ENCODE measurements around the gene BGLAP.

DNA sequence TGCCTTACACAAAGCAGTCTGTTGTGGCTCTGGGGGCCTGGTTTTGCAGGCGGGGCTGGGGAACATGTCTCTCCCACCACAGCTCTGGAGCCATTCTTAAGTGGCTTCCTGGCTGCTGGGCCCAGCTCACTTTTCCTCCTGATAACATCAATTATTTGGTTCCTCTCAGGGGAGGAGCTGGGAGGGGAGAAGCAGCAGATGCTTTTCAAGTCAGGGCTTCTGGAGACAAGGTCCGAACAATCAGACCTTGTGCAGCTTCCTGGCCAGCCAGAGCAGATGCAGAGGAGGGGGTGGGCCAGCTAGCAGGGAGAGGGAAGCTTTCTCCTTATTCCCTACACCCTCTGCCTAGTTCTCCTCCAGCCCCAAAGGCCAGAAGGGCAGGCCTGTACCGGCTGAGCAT lies 9.5 kb downstream of the BGLAP start:
- TF ChIP-seq BACH2 (CRISPR knock-in tag; IDR thresholded peaks at IDR 0.05; ENCODE audit: borderline replicate concordance) (no peak), OSR1 (CRISPR knock-in tag; IDR thresholded peaks at IDR 0.05) (no peak), ZNF8 (CRISPR knock-in tag; IDR thresholded peaks at IDR 0.05) (no peak), ESRRG (CRISPR knock-in tag; IDR thresholded peaks at IDR 0.05) (no peak), ZC3H10 (CRISPR knock-in tag; IDR thresholded peaks at IDR 0.05) (no peak), ZNF565 (CRISPR knock-in tag; conservative IDR thresholded peaks at IDR 0.05; ENCODE audit: low read depth) (no peak), ISL1 (CRISPR knock-in tag; IDR thresholded peaks at IDR 0.05) (no peak), PPARA (CRISPR knock-in tag; IDR thresholded peaks at IDR 0.05; ENCODE audit: borderline replicate concordance) (no peak), RARB (CRISPR knock-in tag; IDR thresholded peaks at IDR 0.05) (no peak)
- TF ChIP-seq, protein P1, sequence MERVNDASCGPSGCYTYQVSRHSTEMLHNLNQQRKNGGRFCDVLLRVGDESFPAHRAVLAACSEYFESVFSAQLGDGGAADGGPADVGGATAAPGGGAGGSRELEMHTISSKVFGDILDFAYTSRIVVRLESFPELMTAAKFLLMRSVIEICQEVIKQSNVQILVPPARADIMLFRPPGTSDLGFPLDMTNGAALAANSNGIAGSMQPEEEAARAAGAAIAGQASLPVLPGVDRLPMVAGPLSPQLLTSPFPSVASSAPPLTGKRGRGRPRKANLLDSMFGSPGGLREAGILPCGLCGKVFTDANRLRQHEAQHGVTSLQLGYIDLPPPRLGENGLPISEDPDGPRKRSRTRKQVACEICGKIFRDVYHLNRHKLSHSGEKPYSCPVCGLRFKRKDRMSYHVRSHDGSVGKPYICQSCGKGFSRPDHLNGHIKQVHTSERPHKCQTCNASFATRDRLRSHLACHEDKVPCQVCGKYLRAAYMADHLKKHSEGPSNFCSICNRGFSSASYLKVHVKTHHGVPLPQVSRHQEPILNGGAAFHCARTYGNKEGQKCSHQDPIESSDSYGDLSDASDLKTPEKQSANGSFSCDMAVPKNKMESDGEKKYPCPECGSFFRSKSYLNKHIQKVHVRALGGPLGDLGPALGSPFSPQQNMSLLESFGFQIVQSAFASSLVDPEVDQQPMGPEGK (CRISPR knock-in tag; IDR thresholded peaks at IDR 0.05; ENCODE audit: borderline replicate concordance) = no peak
- TF ChIP-seq, protein P2, sequence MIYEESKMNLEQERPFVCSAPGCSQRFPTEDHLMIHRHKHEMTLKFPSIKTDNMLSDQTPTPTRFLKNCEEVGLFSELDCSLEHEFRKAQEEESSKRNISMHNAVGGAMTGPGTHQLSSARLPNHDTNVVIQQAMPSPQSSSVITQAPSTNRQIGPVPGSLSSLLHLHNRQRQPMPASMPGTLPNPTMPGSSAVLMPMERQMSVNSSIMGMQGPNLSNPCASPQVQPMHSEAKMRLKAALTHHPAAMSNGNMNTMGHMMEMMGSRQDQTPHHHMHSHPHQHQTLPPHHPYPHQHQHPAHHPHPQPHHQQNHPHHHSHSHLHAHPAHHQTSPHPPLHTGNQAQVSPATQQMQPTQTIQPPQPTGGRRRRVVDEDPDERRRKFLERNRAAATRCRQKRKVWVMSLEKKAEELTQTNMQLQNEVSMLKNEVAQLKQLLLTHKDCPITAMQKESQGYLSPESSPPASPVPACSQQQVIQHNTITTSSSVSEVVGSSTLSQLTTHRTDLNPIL (CRISPR knock-in tag; IDR thresholded peaks at IDR 0.05; ENCODE audit: low read depth) = no peak

Data from SK-N-SH treated with all-trans-retinoic acid at 6 μM for 48 hours (cell line).